Measurements from ENCODE around the gene REEP6.
"Not testable (repeated sequence)": the region's sequence is repeated elsewhere in the genome, so short reads cannot be mapped to it uniquely, and the experiment has no call there.

REEP6 gene

DNA sequence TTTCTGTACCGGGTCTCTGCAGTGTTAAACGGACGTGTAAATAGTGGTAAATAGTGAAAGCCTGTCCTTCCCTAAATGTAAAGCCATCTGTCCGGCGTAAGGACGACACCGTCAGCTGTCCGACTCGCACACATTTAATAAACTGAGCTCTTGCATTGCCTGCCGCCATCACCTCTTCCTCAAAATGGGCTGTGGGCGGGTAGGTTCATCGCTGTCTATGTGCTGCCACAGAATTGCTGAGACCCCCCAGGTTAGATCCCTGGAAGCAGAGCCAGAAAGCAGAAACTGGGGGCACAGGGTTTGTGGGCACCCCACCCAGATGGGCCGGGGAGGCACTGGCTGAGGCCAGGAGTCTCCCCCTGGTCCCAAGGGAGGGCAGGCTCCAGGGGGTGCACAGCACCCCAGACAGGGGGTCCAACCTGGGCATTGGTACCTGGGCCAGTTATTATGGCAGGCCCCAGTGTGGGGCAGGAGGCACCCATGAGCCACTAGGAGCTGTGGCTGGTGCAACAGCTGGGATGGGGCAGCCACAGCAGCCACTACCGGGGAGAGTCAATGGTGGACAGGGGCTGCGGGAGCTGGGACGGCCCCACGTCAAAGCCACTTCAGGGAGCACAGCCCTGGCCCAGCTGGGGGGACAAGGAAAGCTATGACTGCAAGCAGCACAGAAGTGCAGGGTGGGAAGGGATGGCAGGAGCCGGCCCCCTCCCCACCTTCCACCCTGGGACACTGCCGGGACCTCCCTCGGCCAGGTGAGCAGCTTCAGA, 17.7 kb upstream of the REEP6 start:
- no peak for DNase-seq

DNA sequence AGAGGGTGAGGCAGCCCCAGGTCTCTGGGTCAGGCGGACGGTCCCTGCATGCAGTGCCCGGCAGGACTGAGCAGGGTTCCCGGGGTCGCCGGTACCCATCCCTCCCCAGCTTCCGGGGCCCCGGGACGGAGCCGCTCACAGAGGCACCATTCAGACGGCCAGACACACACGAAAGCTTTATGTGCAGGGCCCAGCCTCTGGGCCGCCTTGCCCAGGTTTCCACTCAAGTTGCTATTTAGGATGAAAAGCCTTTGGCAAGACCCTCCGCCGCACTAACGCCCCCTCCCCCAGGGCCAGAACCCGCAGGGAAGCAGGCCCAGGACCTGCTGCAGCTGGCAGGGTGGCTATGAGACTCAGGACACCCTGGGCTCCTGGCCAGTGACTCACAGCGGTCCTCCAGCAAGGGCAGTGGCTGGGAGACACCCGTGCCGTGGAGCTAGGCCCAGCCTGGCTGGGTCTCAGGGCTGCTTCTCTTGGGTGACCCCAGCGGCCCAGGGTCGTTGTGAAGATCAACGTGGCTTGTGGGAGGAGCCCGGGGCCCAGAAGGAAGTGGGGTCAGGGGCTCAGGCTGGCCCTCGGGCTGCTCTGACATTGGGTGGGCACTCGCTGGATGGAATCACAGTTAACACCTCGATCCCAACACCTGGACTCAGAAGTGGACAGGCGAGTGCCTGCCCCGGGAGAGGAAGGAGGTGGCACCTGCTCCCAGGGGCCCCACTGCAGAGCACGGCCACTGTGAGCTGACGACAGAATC, 16.8 kb upstream of the REEP6 start:
- no peak for DNase-seq

DNA sequence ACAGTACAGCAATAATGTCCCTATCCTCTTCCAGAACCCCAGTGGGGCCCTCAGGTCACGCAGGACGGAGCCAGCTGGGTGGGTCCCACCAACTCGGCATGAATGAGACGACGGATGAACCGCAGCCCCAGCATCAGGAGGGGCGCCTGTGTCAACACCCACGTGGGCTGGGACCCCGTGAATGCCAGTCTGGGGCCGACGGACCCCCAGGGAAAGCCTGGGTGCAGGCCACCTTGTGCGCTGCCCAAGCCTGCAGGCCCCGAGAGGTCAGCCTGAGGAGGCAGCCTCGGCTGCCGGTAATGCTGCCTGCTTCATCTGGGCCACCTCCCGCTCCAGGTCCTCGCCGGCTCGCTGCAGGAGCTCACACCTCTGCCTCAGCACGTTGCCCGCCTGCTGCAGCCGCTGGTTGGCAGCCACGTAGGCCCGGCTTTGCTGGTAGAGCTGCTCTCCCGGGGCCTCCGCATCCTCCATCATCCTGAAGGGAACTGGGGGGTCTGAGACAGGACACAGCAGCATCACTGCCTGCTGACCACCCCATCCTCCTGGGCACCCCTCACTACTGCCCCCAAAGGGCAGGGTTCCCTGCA, 16.1 kb upstream of the REEP6 start:
- no peak for DNase-seq

- no peak for DNase-seq
These were observed 15.1 kb upstream of the REEP6 start for GRCh38 chr19:1475751-1476437.

GRCh38 chr19:1477056-1477455, 13.9 kb upstream of the REEP6 start:
- DNase-seq, result not testable (repeated sequence)

DNA sequence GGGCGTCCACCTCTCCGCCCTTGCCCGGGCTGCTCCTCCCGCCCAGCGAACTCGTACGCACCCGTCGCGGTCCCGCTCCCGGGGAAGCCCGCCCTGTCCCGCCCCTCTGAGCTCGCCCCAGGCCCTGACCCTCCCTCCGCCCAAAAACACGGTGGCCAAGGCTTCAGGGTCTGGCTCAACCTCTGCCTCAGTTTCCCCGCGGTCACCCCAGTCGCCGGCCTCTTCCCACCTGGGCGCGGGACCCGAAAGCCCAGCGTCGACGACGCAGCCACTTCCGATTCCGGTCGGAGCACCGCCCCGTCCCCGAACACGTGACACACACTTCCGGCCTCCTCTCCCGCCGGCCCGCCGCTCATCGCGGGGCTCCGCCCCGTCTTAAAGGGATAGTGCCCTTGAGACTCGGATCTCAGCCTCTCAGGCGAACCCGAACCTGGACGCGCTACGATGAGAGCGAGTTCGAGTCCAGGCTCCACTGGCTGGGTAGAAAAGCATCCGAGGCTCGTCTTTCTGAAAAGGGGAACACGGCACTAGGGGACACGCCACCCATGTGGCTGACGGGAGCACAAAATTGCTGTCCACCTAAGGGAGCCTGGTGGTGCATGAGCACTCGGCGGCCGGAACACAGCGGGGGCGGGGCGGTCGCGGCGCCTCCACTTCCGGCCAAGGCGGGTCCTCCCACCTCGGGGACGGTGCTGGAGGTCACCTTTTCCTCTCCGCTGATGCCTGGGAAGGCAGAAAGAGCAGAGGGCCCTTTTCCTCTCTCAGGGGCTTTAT, 11.9 kb upstream of the REEP6 start, which contains the start of gene C19orf25:
C19orf25 (minus strand) TSS at position 282 of the 774 bp plus-strand sequence. CDS start 312 bp downstream, outside the sequence.
- DNase-seq, result peak; percentile 94

DNA sequence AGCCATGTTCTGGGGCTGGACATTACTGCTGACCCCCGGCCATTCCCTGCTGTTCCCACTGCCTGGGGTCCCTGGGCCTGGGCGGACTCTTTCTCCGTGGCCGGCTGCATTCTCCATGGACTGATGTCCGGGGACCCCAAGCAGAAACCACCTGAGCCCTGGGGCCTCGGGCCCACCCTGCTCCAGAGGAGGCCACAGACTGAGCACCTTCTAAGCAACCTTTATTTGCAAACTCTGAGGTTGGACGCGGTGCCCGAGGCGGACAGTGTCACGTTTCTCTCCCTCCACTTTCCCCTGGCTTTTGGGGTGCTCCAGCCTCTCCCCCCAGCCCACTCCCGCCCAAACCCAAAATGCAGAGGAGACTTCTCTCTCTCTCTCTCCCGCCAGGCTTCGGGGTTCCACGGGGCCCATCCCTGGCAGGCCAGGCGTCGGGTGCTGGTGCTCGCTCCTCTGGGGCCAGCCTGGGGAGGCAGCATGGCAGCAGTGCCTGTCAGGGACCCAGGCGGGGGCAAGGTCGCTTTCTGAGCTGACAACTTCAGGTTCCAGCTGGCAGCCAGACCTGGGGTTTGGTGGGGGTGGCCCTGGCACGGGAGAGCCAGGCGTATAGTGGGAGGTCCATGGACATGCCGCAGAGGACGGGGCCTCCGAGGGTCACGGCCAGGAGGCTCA, 9.6 kb upstream of the REEP6 start:
- no peak for DNase-seq

- no peak for DNase-seq
These were observed 9.1 kb upstream of the REEP6 start for GRCh38 chr19:1481893-1482360.

- DNase-seq, result no peak
These were observed 8.4 kb upstream of the REEP6 start for GRCh38 chr19:1482361-1483130.

- no peak for DNase-seq
These were observed 7.6 kb upstream of the REEP6 start for GRCh38 chr19:1483131-1483978.

DNA sequence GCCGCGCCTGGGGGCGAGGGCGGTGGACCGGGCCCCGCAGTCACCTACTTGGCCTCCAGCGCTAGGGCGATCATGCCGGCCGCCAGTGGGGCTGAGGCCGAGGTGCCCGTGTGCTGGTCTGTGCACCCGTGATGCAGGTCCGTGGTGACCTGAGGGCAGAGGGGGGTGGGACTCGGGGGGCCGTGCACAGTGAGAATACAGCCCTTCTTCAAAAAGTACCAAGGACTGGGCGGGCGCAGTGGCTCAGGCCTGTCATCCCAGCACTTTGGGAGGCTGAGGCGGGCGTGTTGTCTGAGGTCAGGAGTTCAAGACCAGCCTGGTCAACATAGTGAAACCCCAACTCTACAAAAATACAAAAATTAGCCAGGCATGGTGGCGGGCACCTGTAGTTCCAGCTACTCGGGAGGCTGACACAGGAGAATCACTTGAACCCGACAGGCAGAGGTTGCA, 7.0 kb upstream of the REEP6 start:
- no peak for DNase-seq

DNA sequence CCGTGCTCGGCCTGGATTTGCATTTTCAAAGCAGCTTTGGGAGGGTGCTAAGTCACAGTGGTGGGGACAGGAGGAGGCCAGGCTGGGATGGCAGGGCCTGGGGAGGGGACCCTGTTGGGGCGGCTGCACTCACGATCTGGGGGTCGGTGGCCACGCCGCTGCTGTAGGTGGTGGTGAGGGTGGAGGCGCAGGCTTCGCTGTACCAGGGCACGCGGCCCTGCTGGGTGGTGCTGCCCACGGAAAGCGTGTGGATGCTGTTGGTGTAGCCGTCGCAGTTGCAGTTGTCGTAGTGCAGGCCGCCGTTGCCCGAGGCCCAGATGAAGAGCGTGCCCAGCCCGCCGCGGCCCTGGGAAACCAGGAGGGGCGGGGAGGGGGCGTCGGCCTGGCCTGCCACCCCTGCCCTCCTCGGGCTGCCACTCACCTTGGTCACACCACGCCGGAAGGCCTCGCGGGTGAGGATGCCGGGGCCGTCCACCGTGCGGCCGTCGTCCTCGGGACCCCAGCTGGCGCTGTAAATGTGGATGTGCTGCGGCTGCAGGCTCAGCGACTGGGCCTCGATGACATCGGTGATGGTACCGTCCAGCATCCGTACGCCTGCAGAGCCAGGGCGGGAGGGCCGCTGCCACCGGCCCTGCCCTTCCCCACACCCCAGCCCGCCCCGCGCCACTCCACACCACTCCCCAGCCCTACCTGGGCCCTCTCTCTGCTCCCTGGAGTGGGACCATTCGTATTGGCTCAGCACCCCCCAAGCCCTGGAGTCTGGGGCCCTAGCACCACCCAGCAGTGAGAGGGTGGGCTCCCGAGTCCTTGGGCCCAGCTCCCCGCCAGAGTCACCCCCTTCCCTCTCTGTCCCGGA, 4.0 kb upstream of the REEP6 start:
- no peak for DNase-seq

DNA sequence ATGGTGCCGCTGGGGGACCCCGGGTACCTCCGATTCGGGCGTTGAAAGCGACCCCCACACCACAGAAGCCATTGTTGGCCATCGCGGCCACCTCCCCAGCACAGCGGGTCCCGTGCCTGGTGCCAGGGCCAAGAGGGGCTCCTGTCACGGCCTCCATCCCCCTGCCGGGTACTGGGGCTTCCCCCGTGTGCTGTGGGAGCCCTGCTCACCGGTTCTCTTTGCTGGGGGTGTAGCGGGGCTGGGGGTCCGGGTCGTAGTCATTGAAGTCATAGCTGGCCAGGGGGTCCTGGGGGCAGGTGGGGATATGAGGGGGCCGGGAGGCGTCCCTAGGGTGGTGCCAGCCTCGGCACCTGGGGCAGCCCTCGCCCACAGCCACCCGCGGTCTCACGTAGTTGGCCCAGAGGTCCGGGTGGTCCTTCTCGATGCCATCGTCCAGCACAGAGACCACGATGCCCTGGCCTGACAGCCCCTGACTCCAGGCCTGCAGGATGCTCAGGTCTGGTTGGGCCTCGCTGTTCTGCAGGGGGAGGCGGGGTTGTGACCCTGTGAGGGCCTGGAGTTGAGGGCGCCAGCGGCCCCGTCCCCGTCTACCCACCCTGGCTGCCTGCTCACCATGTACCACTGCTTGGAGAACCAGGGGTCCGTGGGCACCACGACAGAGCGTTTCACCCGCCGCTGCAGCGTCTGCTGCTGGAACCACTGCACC, 3.3 kb upstream of the REEP6 start:
- DNase-seq, result no peak

- no peak for DNase-seq
These were observed 2.7 kb upstream of the REEP6 start for GRCh38 chr19:1488282-1488601.

DNA sequence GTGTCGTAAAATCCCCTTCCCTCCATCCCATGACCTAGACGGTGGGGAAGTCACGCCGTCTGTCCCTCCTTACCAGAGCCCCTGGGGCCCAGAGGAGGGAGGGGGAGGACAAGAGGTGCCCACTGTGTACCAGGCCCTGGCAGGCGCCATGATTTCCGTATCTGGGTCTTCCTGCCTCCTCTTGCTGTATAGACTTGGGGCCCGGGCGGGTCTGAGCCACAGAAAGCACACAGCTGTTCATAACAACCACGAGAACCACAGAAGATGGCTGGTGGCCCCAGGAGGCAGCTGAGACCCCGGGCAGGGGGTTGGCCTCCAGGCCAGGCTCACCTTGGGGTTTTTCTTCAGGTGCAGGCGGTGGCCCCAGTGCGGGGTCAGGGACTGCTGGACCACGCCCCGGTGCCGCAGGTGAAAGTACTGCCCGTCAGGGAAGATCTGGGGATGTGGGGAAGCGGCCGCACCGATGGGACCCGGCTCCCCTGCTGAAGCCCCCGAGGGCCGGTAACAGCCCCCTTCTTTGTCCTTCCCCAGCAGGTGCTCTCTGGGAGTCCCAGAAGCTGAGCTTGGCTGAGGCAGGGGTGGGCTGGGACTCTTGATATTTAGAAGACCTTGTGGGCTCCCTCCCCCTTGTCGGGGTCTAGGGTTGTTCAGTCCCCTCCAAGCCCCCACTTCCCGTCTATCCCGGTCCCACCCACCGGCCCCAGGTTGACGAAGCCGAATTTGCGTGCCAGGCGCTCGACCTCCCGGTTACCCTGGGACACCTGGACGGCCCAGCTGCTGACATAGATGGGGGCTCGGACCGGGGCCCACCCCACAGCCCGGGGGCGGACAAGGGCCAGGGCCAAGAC, 1.3 kb upstream of the REEP6 start:
- DNase-seq, result no peak

DNA sequence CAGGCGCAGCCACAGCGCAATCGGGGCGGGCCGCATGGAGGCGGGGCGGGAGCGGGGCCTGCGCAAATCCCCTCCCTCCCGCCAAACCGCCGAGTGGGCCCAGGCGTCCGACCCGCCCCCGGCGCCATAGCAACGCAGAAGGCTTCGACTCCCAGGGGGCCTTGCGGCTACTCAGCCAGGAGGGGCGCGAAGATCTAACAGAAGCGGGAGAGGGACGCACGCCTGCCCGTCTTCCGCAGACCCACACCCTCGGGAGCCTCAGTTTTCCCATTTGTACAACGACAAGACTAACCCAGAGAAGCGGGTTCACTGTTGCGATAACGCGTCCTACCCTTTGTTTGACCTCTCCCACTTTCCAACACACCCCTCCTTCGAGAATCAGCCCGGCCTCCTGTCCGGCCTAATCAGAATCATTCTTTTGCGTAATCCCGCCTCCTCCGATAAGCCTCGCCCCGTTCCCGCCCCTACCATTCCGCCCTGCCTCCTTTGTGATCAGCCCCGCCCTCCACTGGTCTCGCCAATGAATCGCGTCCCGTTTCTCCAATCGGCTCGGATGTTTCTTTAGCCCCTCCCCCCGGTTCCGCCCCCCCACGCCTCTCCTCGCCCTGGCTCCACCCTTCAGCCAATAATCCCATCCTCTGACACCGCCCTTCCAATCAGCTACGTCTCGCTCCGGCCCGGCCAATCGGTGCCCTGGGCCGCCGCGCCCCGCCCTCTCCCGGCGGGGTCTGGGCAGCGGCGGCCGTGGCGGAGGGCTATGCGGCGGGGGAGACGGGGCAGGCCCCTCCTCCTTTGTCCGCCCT, 469 bp upstream of the REEP6 start, which contains the start of gene PCSK4:
PCSK4 (minus strand) TSS at position 40 of the 803 bp plus-strand sequence; CDS start at position 36, 4 bp downstream.
- DNase-seq, result peak; percentile 99

GRCh38 chr19:1491849-1492170, 829 bp downstream of the REEP6 start:
- no peak for DNase-seq

All from EL (cell line).